SK-N-SH (cell line): ENCODE data around the gene CD81. TPM values are rescaled to one million over a fixed set of nuclear protein-coding genes. Genes with fewer than 3 reads are reported as not detected.

Experiments used
- CTCF ChIA-PET: fragments of 300-600, 350-600 bp; formaldehyde crosslinking; extraction: SDS; loops from one replicate; lab custom pipeline; 2021; lab: Yijun Ruan, JAX
- POLR2A ChIA-PET: fragments of 350-600 bp; sonication (Branson Sonifier 250); formaldehyde crosslinking; extraction: SDS; loops from one replicate; lab custom pipeline; 2020; ENCODE audit warnings: antibody characterized with exemption, inconsistent platforms; lab: Yijun Ruan, JAX
- DNase-seq: peaks from one replicate; pipeline ENCODE4 v3.0.0; 2012
- H2AFZ ChIP-seq: fragments of 200-600 bp; sonication (generic); 2 replicates; pipeline ENCODE4 v1.8.1; 2016; ENCODE audit warnings: antibody characterized with exemption, mild to moderate bottlenecking, low read depth
- H3F3A ChIP-seq: fragments of 200-600 bp; sonication (generic); replicated peaks from 2 replicates; pipeline ENCODE3; 2016; ENCODE audit warnings: antibody characterized with exemption, mild to moderate bottlenecking; ENCODE audit not compliant: insufficient read depth
- H3K27ac ChIP-seq, 2 experiments: fragments of 200-500 bp in 1 of 2; fragments of 200-600 bp in 1 of 2; sonication (Bioruptor generic) in 1 of 2; sonication (generic), shearing (Covaris generic) in 1 of 2; 2 replicates each; pipeline versions ENCODE4 v1.5.1 to v1.6.1; 2014 to 2016; ENCODE audit warnings: low read depth in 2 of 2, inconsistent platforms in 1 of 2, low read length in 1 of 2, mild to moderate bottlenecking in 1 of 2, mixed read lengths in 1 of 2
- H3K27me3 ChIP-seq: fragments of 200-600 bp; sonication (generic), shearing (Covaris generic); 2 replicates; pipeline ENCODE4 v1.6.1; 2016; ENCODE audit warnings: mixed run types; ENCODE audit not compliant: insufficient read depth
- H3K36me3 ChIP-seq, 2 experiments: fragments of 200-500 bp in 1 of 2; fragments of 200-600 bp in 1 of 2; sonication (Bioruptor generic) in 1 of 2; sonication (generic) in 1 of 2; replicated peaks in 1 of 2; 2 replicates each; pipeline versions ENCODE3 to v1.5.1; 2014 to 2016; ENCODE audit warnings: low read length in 1 of 2, mild to moderate bottlenecking in 1 of 2; ENCODE audit not compliant: insufficient read depth in 2 of 2, control insufficient read depth in 1 of 2
- H3K4me1 ChIP-seq, 2 experiments: fragments of 200-500 bp in 1 of 2; fragments of 200-600 bp in 1 of 2; sonication (Bioruptor generic) in 1 of 2; sonication (generic), shearing (Covaris generic) in 1 of 2; 2 replicates each; pipeline versions ENCODE4 v1.5.1 to v1.6.1; 2014 to 2016; ENCODE audit warnings: low read depth in 1 of 2, low read length in 1 of 2, mixed run types in 1 of 2; ENCODE audit not compliant: insufficient read depth in 2 of 2, control insufficient read depth in 1 of 2
- H3K4me2 ChIP-seq: fragments of 200-600 bp; sonication (generic), shearing (Covaris generic); 2 replicates; pipeline ENCODE4 v1.6.1; 2017; ENCODE audit warnings: mixed run types
- H3K4me3 ChIP-seq, 2 experiments: fragments of 200-500 bp in 1 of 2; fragments of 200-600 bp in 1 of 2; sonication (Bioruptor generic) in 1 of 2; sonication (generic), shearing (Covaris generic) in 1 of 2; 2 replicates each; pipeline versions ENCODE4 v1.5.1 to v1.8.1; 2014 to 2016; ENCODE audit warnings: low read depth in 2 of 2, inconsistent platforms in 1 of 2, low read length in 1 of 2, mild to moderate bottlenecking in 1 of 2, mixed read lengths in 1 of 2, moderate library complexity in 1 of 2
- H3K79me2 ChIP-seq: fragments of 200-600 bp; sonication (generic); 2 replicates; pipeline ENCODE4 v1.8.1; 2017; ENCODE audit warnings: mild to moderate bottlenecking; ENCODE audit not compliant: insufficient read depth
- H3K9ac ChIP-seq: fragments of 200-600 bp; sonication (generic); 2 replicates; pipeline ENCODE4 v1.6.1; 2017; ENCODE audit warnings: mixed run types
- H3K9me2 ChIP-seq: fragments of 200-600 bp; sonication (generic); 2 replicates; pipeline ENCODE4 v1.6.1; 2017; ENCODE audit warnings: mixed run types
- H3K9me3 ChIP-seq: fragments of 200-600 bp; sonication (generic); 2 replicates; pipeline ENCODE4 v1.6.1; 2017; ENCODE audit warnings: mixed run types, mild to moderate bottlenecking, moderate library complexity
- H4K20me1 ChIP-seq: fragments of 200-600 bp; sonication (generic); 2 replicates; pipeline ENCODE4 v1.6.1; 2017; ENCODE audit warnings: mild to moderate bottlenecking, mixed run types; ENCODE audit not compliant: insufficient read depth
- GABPA ChIP-seq: IDR thresholded peaks from 2 replicates; pipeline ENCODE4 v1.4.0; 2012; ENCODE audit warnings: low read depth, mild to moderate bottlenecking
- GATA2 ChIP-seq: sonication (generic); formaldehyde crosslinking; IDR thresholded peaks from 2 replicates; pipeline ENCODE4 v1.5.0; 2020; ENCODE audit warnings: mild to moderate bottlenecking, missing genetic modification reagents
- MXI1 ChIP-seq: IDR thresholded peaks from 2 replicates; pipeline ENCODE4 v1.6.1; 2012; ENCODE audit warnings: mild to moderate bottlenecking, low read depth, low read length, improper control_type of control experiment
- REST ChIP-seq: IDR thresholded peaks from 2 replicates; pipeline ENCODE4 v1.6.1; 2012; ENCODE audit warnings: mild to moderate bottlenecking, low read depth, low read length, moderate library complexity
- RFX5 ChIP-seq: IDR thresholded peaks from 2 replicates; pipeline ENCODE4 v1.6.1; 2012; ENCODE audit warnings: mild to moderate bottlenecking, improper control_type of control experiment, low read length
- SMC3 ChIP-seq: IDR thresholded peaks from 2 replicates; pipeline ENCODE4 v1.6.1; 2012; ENCODE audit warnings: low read depth, low read length, improper control_type of control experiment
- TCF12 ChIP-seq: IDR thresholded peaks from 2 replicates; pipeline ENCODE4 v1.4.0; 2012
- USF1 ChIP-seq: IDR thresholded peaks from 2 replicates; pipeline ENCODE4 v1.4.0; 2012; ENCODE audit warnings: low read depth, borderline replicate concordance
- YY1 ChIP-seq: IDR thresholded peaks from 2 replicates; pipeline ENCODE4 v1.4.0; 2012; ENCODE audit warnings: low read depth, mild to moderate bottlenecking
- WGBS: methylation state at CpG from one replicate; pipeline ENCODE4 v1.1.6; 2017; ENCODE audit warnings: low lambda C conversion rate; 5-methylcytosine and 5-hydroxymethylcytosine counted together
- polyA plus RNA-seq, 3 experiments: library from polyadenylated mRNA; depleted of rRNA; stranded (reverse); fragments of >200 nt; gene quantifications; 2 replicates each; pipeline ENCODE4 v1.2.3, GENCODE V29; 2012

CD81 gene
- polyA plus RNA-seq, 1 of the 3 experiments (the other 2 are of a cell fraction) = 517 TPM

GRCh38 chr11:2400069-2400761 lies 23.1 kb downstream of the CD81 start, which contains the start of gene TSSC4 (continued):
- peak; percentile 27 for TF ChIP-seq MXI1
- 0 out of 2 replicates have a peak, but pooled peaks have one; percentile 19 for TF ChIP-seq REST
- TF ChIP-seq SMC3 = peak; percentile 74; the same call in 1 of the 2 replicates
- no peak for TF ChIP-seq GATA2 (CRISPR knock-in tag)
- TF ChIP-seq USF1 = no peak; the same call in 1 of the 2 replicates
- peak; percentile 97 for TF ChIP-seq GABPA
- TF ChIP-seq RFX5 = no peak
- TF ChIP-seq, all 33 proteins: peak for 22

GRCh38 chr11:2400762-2401435 lies 23.8 kb downstream of the CD81 start:
- H3K27ac ChIP-seq = peak overlapping the region; percentile 84 to 91
- peak overlapping the region; percentile 98 for H3K9ac ChIP-seq
- 0% methylated on average over 33 of the region's 55 CpGs for WGBS
- TF ChIP-seq TCF12 (no peak), YY1 (peak; percentile 91)
- H3K79me2 ChIP-seq = peaks cover 30% of the 10 kb centered on the region
- H3K36me3 ChIP-seq = peaks cover 8 to 41% of the 10 kb centered on the region in 2 experiments
- H3K4me3 ChIP-seq = peak overlapping the region; percentile 99 to 100
- DNase-seq = no peak
- peak overlapping the region; percentile 42; the same call in 1 of the 2 replicates for H2AFZ ChIP-seq
- no peaks in the 10 kb centered on the region for H4K20me1 ChIP-seq
- H3K27me3 ChIP-seq = no peaks in the 10 kb centered on the region
- peaks cover 10% of the 10 kb centered on the region for H3F3A ChIP-seq
- H3K9me3 ChIP-seq = no peaks in the 10 kb centered on the region
- ChIA-PET CTCF (interaction anchor here (0.5 to 9.9 kb wide), 21 partner anchors 8 to 568 kb away, joined by 3 to 166 read pairs (median 5); partner anchors contain the start of genes C11orf21, CD81 and TSPAN32), POLR2A (interaction anchor here (0.6 to 3.0 kb wide), 10 partner anchors 18 to 484 kb away, joined by 3 to 22 read pairs (median 4); partner anchors contain the start of genes CD81 and CDKN1C)
- peaks cover 10 to 23% of the 10 kb centered on the region in 2 experiments; a peak in 2 of 4 replicates for H3K4me1 ChIP-seq
- peak overlapping the region; percentile 99 for H3K4me2 ChIP-seq
- H3K9me2 ChIP-seq = no peaks in the 10 kb centered on the region
